Measurements from ENCODE around the gene CCPG1.

CCPG1 gene

DNA sequence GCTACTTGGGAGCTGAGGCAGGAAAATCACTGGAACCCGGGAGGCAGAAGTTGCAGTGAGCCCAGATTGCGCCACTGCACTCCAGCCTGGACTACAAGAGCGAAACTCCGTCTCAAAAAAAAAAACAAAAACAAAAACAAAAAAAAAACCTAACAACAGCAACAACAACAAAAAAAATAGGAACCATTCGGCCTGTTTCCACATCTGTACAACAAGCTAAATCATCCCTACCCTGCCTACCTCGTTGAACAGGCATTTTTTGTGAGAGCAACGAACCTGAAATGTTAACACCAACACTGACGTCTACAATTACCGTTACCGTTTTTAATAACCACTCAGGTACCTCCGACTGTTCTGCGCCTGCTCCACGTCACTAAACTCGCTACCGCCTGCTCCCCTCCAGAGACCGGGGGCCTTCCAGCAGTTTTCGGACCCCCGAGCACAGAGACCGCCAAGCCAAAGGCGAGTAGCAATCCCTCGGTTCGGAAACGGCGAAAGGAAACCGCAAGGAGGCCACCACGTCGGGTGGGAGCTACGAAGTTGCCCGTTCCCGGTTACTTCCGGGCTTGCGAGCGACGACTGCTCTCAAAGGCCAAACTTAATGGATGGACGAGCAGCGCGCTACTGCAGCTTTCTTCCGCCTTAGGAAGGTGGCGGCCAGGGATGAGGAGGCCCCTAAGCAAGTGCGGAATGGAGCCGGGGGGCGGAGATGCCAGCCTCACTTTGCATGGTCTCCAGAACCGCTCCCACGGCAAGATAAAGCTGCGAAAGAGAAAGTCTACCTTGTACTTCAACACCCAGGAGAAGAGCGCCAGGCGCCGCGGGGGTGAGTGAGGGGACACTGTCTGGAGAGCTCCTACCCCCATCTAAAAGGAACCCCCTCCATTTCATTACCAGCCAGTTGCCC is 89.3 kb downstream of the CCPG1 start, which contains the start of the genes PIGB and PIGBOS1:
TSS of gene PIGB (plus strand) at position 635 of the 907 bp plus-strand sequence. CDS start at position 664, 29 bp downstream.
TSS of gene PIGBOS1 (minus strand) at position 536 of the 907 bp plus-strand sequence. CDS start 1,331 bp downstream, outside the sequence.
- peak; percentile 85 for DNase-seq (ENCODE audit: low spot score)

Data from activated CD4-positive, alpha-beta T cell treated with anti-CD3 and anti-CD28 coated beads, Interleukin-2, Interleukin-4, amounts not matched to agents 100 ng/mL and 50 ng/mL, durations not matched to agents 16 hours and 8 hours (primary cell).